ENCODE data around the gene EFCAB8.

Gene EFCAB8

GRCh38 chr20:32858701-32859372, at the start of gene EFCAB8:
EFCAB8 (plus strand) TSS chr20:32858923; CDS start chr20:32863793, 4,870 bp downstream.
- Mint-ChIP-seq H3K27me3 (no peaks in the 10 kb centered on the region), H3K9me3 (no peaks in the 10 kb centered on the region), H3K36me3 (peaks cover 24% of the 10 kb centered on the region), H3K4me1 (peaks cover 15% of the 10 kb centered on the region), H3K27ac (no peak within 1 kb of the TSS), H3K4me3 (no peak within 1 kb of the TSS)
- CTCF ChIA-PET: no interaction called here
- no peak for DNase-seq

- H3K27ac Mint-ChIP-seq: no peak overlapping the region
- no peak for DNase-seq
- H3K9me3 Mint-ChIP-seq: no peaks in the 10 kb centered on the region
- H3K4me3 Mint-ChIP-seq: no peak overlapping the region
- H3K36me3 Mint-ChIP-seq: no peaks in the 10 kb centered on the region
- CTCF ChIA-PET: no interaction called here
- H3K4me1 Mint-ChIP-seq: no peaks in the 10 kb centered on the region
- H3K27me3 Mint-ChIP-seq: peaks cover 4% of the 10 kb centered on the region
Measured at GRCh38 chr20:32809907-32810306, 48.8 kb upstream of the EFCAB8 start.

GRCh38 chr20:32810941-32811340, 47.8 kb upstream of the EFCAB8 start:
- CTCF ChIA-PET: no interaction called here
- no peaks in the 10 kb centered on the region for H3K36me3 Mint-ChIP-seq
- H3K4me1 Mint-ChIP-seq: no peaks in the 10 kb centered on the region
- H3K9me3 Mint-ChIP-seq: no peaks in the 10 kb centered on the region
- H3K27ac Mint-ChIP-seq: no peak overlapping the region
- no peak for DNase-seq
- H3K4me3 Mint-ChIP-seq: no peak overlapping the region
- H3K27me3 Mint-ChIP-seq: peaks cover 4% of the 10 kb centered on the region

- Mint-ChIP-seq H3K27ac (no peak overlapping the region), H3K4me3 (no peak overlapping the region), H3K4me1 (no peaks in the 10 kb centered on the region), H3K9me3 (no peaks in the 10 kb centered on the region), H3K36me3 (no peaks in the 10 kb centered on the region), H3K27me3 (peaks cover 4% of the 10 kb centered on the region)
- CTCF ChIA-PET: interaction anchor here (0.9 to 1.2 kb wide), 2 partner anchors 22 to 34 kb away, joined by 3 to 4 read pairs; no protein-coding TSS in a partner anchor
- no peak for DNase-seq
Measured at GRCh38 chr20:32811886-32812285, 46.8 kb upstream of the EFCAB8 start.

GRCh38 chr20:32819992-32820697, 38.6 kb upstream of the EFCAB8 start:
- CTCF ChIA-PET: interaction anchor here (0.8 to 1.0 kb wide), 2 partner anchors 30 to 82 kb away, joined by 3 read pairs; no protein-coding TSS in a partner anchor
- peak; percentile 89 for DNase-seq
- H3K9me3 Mint-ChIP-seq: no peaks in the 10 kb centered on the region
- peak overlapping the region; percentile 99 for H3K27ac Mint-ChIP-seq
- H3K4me1 Mint-ChIP-seq: peaks cover 44% of the 10 kb centered on the region
- H3K4me3 Mint-ChIP-seq: peak overlapping the region; percentile 99
- no peaks in the 10 kb centered on the region for H3K27me3 Mint-ChIP-seq
- H3K36me3 Mint-ChIP-seq: peaks cover 22% of the 10 kb centered on the region

- H3K27ac Mint-ChIP-seq: peak overlapping the region; percentile 99
- peak; percentile 27 for DNase-seq
- CTCF ChIA-PET: no interaction called here
- peaks cover 47% of the 10 kb centered on the region for H3K4me1 Mint-ChIP-seq
- no peaks in the 10 kb centered on the region for H3K27me3 Mint-ChIP-seq
- H3K4me3 Mint-ChIP-seq: peak overlapping the region; percentile 99
- H3K36me3 Mint-ChIP-seq: peaks cover 24% of the 10 kb centered on the region
- H3K9me3 Mint-ChIP-seq: no peaks in the 10 kb centered on the region
Measured at GRCh38 chr20:32820698-32821377, 37.9 kb upstream of the EFCAB8 start.

GRCh38 chr20:32822225-32822624, 36.5 kb upstream of the EFCAB8 start:
- CTCF ChIA-PET: interaction anchor here (1.0 to 1.1 kb wide), 2 partner anchors 14 to 124 kb away, joined by 3 read pairs; no protein-coding TSS in a partner anchor
- Mint-ChIP-seq H3K4me1 (peaks cover 47% of the 10 kb centered on the region), H3K4me3 (peak overlapping the region; percentile 99), H3K27me3 (no peaks in the 10 kb centered on the region), H3K36me3 (peaks cover 29% of the 10 kb centered on the region), H3K9me3 (no peaks in the 10 kb centered on the region), H3K27ac (no peak overlapping the region)
- no peak for DNase-seq

- CTCF ChIA-PET: interaction anchor here (1.3 kb wide), 1 partner anchor 21 kb away, joined by 4 read pairs; no protein-coding TSS in a partner anchor
- no peak for DNase-seq
- Mint-ChIP-seq H3K27me3 (no peaks in the 10 kb centered on the region), H3K4me3 (no peak overlapping the region), H3K9me3 (no peaks in the 10 kb centered on the region), H3K36me3 (peaks cover 37% of the 10 kb centered on the region), H3K4me1 (peaks cover 50% of the 10 kb centered on the region), H3K27ac (peak overlapping the region; percentile 64)
Measured at GRCh38 chr20:32823078-32823477, 35.6 kb upstream of the EFCAB8 start.

- CTCF ChIA-PET: interaction anchor here (1.3 kb wide), 1 partner anchor 20 kb away, joined by 4 read pairs; no protein-coding TSS in a partner anchor
Measured at GRCh38 chr20:32823737-32824588, 34.8 kb upstream of the EFCAB8 start.

GRCh38 chr20:32828029-32828680, 30.6 kb upstream of the EFCAB8 start:
- no peaks in the 10 kb centered on the region for H3K9me3 Mint-ChIP-seq
- no peak overlapping the region for H3K4me3 Mint-ChIP-seq
- CTCF ChIA-PET: interaction anchor here (0.9 kb wide), 1 partner anchor 39 kb away, joined by 5 read pairs; no protein-coding TSS in a partner anchor
- H3K27ac Mint-ChIP-seq: peak overlapping the region; percentile 12
- H3K27me3 Mint-ChIP-seq: no peaks in the 10 kb centered on the region
- peaks cover 65% of the 10 kb centered on the region for H3K36me3 Mint-ChIP-seq
- no peak for DNase-seq
- peaks cover 56% of the 10 kb centered on the region for H3K4me1 Mint-ChIP-seq

More at GRCh38 chr20:32823737-32824588, 34.8 kb upstream of the EFCAB8 start:
- H3K4me1 Mint-ChIP-seq: peaks cover 54% of the 10 kb centered on the region
- H3K9me3 Mint-ChIP-seq: no peaks in the 10 kb centered on the region
- peak overlapping the region; percentile 50 for H3K27ac Mint-ChIP-seq
- no peak for DNase-seq
- H3K4me3 Mint-ChIP-seq: no peak overlapping the region
- peaks cover 44% of the 10 kb centered on the region for H3K36me3 Mint-ChIP-seq
- H3K27me3 Mint-ChIP-seq: no peaks in the 10 kb centered on the region

- H3K27me3 Mint-ChIP-seq: no peaks in the 10 kb centered on the region
- H3K36me3 Mint-ChIP-seq: peaks cover 62% of the 10 kb centered on the region
- no peak for DNase-seq
- H3K27ac Mint-ChIP-seq: peak overlapping the region; percentile 38
- CTCF ChIA-PET: no interaction called here
- H3K4me3 Mint-ChIP-seq: no peak overlapping the region
- peaks cover 51% of the 10 kb centered on the region for H3K4me1 Mint-ChIP-seq
- H3K9me3 Mint-ChIP-seq: no peaks in the 10 kb centered on the region
Measured at GRCh38 chr20:32829311-32830005, 29.3 kb upstream of the EFCAB8 start.

- Mint-ChIP-seq H3K4me3 (no peak overlapping the region), H3K9me3 (no peaks in the 10 kb centered on the region), H3K36me3 (peaks cover 62% of the 10 kb centered on the region), H3K27me3 (no peaks in the 10 kb centered on the region), H3K27ac (peak overlapping the region; percentile 25), H3K4me1 (peaks cover 48% of the 10 kb centered on the region)
- CTCF ChIA-PET: interaction anchor here (0.7 to 0.8 kb wide), 2 partner anchors 33 to 474 kb away, joined by 3 read pairs; no protein-coding TSS in a partner anchor
- no peak for DNase-seq
Measured at GRCh38 chr20:32830437-32830836, 28.3 kb upstream of the EFCAB8 start.

GRCh38 chr20:32831982-32832381, 26.7 kb upstream of the EFCAB8 start:
- Mint-ChIP-seq H3K27me3 (no peaks in the 10 kb centered on the region), H3K9me3 (no peaks in the 10 kb centered on the region), H3K4me1 (peaks cover 59% of the 10 kb centered on the region), H3K4me3 (peak overlapping the region; percentile 33), H3K36me3 (peaks cover 71% of the 10 kb centered on the region), H3K27ac (peak overlapping the region; percentile 87)
- CTCF ChIA-PET: no interaction called here
- no peak for DNase-seq

All from activated naive CD4-positive, alpha-beta T cell treated with anti-CD3 and anti-CD28 coated beads, Interleukin-2, amount 10 ng/mL, durations not matched to agents 7 days and 5 days (primary cell).